Neural crest cell (in vitro differentiated cells): ENCODE results near the gene ACAN. TPM values are rescaled to one million over a fixed set of nuclear protein-coding genes. Genes with fewer than 3 reads are reported as not detected.

Experiments used
- DNase-seq: peaks from one replicate; pipeline ENCODE4 v3.0.0; 2021; ENCODE audit warnings: low read depth, mixed read lengths, low spot score
- H3K27ac Mint-ChIP-seq: one replicate; pipeline ENCODE4 v1.8.0; 2021; ENCODE audit warnings: mild to moderate bottlenecking, mixed read lengths; ENCODE audit not compliant: unreplicated experiment
- H3K27me3 Mint-ChIP-seq: 2 replicates; pipeline ENCODE4 v1.8.0; 2021; ENCODE audit warnings: low read depth, mild to moderate bottlenecking, mixed read lengths
- H3K36me3 Mint-ChIP-seq: 2 replicates; pipeline ENCODE4 v1.8.0; 2021; ENCODE audit warnings: low read depth, mild to moderate bottlenecking, mixed read lengths
- H3K4me1 Mint-ChIP-seq: 2 replicates; pipeline ENCODE4 v1.8.0; 2021; ENCODE audit warnings: mixed read lengths
- H3K4me3 Mint-ChIP-seq: one replicate; pipeline ENCODE4 v1.8.0; 2021; ENCODE audit warnings: mild to moderate bottlenecking, mixed read lengths
- H3K9me3 Mint-ChIP-seq: 2 replicates; pipeline ENCODE4 v1.8.0; 2021; ENCODE audit warnings: mixed read lengths
- total RNA-seq: library from RNA; stranded (reverse); gene quantifications from 2 replicates; pipeline ENCODE4 v1.2.1, GENCODE V29; 2021
- TF ChIP-seq, protein P1 (sequence below): fragments of 200-600 bp; sonication (generic); conservative IDR thresholded peaks from 2 replicates; pipeline ENCODE4 v1.5.0; 2021; ENCODE audit warnings: antibody characterized with exemption, mild to moderate bottlenecking

Gene ACAN
- total RNA-seq, 1 donor from 2014 or later, result 0.54 TPM

DNA sequence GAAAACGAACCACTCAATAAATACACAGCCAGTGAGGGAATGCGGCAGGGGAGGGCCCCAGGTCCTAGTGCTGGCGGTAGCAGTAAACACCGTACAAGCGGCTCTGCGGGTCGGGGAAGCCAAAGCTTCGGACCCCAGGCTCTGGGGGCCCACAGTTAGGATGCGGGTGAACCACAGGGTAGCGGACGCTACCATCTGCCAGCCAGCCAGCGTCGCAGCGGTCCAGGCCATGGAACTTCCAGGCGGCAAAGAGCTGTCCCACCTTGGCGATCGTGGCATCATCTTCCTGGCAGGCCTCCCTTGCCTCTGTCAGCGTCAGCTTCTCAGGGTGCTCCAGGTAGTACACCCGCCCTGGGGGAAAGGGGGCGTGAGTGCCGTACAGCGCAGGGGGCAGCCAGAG is 74.7 kb downstream of the ACAN start:
- DNase-seq, result no peak
- Mint-ChIP-seq H3K9me3 (no peaks in the 10 kb centered on the region), H3K4me3 (no peak overlapping the region), H3K27me3 (no peaks in the 10 kb centered on the region), H3K4me1 (peaks cover 3% of the 10 kb centered on the region), H3K36me3 (no peaks in the 10 kb centered on the region), H3K27ac (no peak overlapping the region)
- TF ChIP-seq, protein P1, sequence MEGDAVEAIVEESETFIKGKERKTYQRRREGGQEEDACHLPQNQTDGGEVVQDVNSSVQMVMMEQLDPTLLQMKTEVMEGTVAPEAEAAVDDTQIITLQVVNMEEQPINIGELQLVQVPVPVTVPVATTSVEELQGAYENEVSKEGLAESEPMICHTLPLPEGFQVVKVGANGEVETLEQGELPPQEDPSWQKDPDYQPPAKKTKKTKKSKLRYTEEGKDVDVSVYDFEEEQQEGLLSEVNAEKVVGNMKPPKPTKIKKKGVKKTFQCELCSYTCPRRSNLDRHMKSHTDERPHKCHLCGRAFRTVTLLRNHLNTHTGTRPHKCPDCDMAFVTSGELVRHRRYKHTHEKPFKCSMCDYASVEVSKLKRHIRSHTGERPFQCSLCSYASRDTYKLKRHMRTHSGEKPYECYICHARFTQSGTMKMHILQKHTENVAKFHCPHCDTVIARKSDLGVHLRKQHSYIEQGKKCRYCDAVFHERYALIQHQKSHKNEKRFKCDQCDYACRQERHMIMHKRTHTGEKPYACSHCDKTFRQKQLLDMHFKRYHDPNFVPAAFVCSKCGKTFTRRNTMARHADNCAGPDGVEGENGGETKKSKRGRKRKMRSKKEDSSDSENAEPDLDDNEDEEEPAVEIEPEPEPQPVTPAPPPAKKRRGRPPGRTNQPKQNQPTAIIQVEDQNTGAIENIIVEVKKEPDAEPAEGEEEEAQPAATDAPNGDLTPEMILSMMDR, result no peak

- Mint-ChIP-seq H3K4me3 (no peak overlapping the region), H3K9me3 (no peaks in the 10 kb centered on the region), H3K27ac (no peak overlapping the region), H3K27me3 (no peaks in the 10 kb centered on the region), H3K4me1 (peaks cover 3% of the 10 kb centered on the region), H3K36me3 (no peaks in the 10 kb centered on the region)
- peak; percentile 44 for DNase-seq
- TF ChIP-seq, protein P1, result peak; percentile 73
Observed at GRCh38 chr15:88878720-88879184, 75.5 kb downstream of the ACAN start.

GRCh38 chr15:88880944-88881740 is 77.9 kb downstream of the ACAN start:
- Mint-ChIP-seq H3K4me1 (peaks cover 6% of the 10 kb centered on the region), H3K27me3 (no peaks in the 10 kb centered on the region), H3K9me3 (no peaks in the 10 kb centered on the region), H3K4me3 (no peak overlapping the region), H3K36me3 (no peaks in the 10 kb centered on the region), H3K27ac (peak overlapping the region; percentile 71)
- no peak for DNase-seq
- TF ChIP-seq, protein P1, result no peak

- no peaks in the 10 kb centered on the region for H3K9me3 Mint-ChIP-seq
- DNase-seq, result no peak
- TF ChIP-seq, protein P1, result no peak
- no peak overlapping the region for H3K27ac Mint-ChIP-seq
- H3K27me3 Mint-ChIP-seq, result no peaks in the 10 kb centered on the region
- peaks cover 6% of the 10 kb centered on the region for H3K4me1 Mint-ChIP-seq
- H3K36me3 Mint-ChIP-seq, result no peaks in the 10 kb centered on the region
- no peak overlapping the region for H3K4me3 Mint-ChIP-seq
Observed at GRCh38 chr15:88881775-88882174, 78.5 kb downstream of the ACAN start.

DNA sequence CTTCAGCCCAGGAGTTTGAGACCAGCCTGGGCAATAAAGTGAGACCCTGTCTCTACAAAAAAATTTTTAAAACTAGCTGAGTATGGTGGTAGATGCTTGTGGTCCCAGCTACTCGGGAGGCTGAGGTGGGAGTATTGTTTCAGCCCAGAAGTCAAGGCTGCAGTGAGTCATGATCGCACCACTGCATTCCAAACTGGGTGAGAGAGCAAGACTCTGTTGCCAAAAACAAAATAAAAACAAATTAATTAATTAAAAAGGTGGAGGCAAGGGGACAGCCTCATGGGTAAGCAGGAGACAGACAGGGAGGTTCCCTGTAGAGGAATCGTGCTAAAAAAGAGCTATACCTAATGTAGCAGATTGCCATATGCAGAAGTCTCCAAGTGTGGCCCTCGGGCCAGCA is 79.5 kb downstream of the ACAN start:
- no peaks in the 10 kb centered on the region for H3K27me3 Mint-ChIP-seq
- DNase-seq, result no peak
- peaks cover 6% of the 10 kb centered on the region for H3K4me1 Mint-ChIP-seq
- no peaks in the 10 kb centered on the region for H3K36me3 Mint-ChIP-seq
- H3K27ac Mint-ChIP-seq, result no peak overlapping the region
- no peak overlapping the region for H3K4me3 Mint-ChIP-seq
- H3K9me3 Mint-ChIP-seq, result no peaks in the 10 kb centered on the region
- TF ChIP-seq, protein P1, result no peak
